Measurements from ENCODE around the gene PPP4R1.
"Not testable (repeated sequence)": the region's sequence is repeated elsewhere in the genome, so short reads cannot be mapped to it uniquely, and the experiment has no call there.

Gene PPP4R1, protein sequence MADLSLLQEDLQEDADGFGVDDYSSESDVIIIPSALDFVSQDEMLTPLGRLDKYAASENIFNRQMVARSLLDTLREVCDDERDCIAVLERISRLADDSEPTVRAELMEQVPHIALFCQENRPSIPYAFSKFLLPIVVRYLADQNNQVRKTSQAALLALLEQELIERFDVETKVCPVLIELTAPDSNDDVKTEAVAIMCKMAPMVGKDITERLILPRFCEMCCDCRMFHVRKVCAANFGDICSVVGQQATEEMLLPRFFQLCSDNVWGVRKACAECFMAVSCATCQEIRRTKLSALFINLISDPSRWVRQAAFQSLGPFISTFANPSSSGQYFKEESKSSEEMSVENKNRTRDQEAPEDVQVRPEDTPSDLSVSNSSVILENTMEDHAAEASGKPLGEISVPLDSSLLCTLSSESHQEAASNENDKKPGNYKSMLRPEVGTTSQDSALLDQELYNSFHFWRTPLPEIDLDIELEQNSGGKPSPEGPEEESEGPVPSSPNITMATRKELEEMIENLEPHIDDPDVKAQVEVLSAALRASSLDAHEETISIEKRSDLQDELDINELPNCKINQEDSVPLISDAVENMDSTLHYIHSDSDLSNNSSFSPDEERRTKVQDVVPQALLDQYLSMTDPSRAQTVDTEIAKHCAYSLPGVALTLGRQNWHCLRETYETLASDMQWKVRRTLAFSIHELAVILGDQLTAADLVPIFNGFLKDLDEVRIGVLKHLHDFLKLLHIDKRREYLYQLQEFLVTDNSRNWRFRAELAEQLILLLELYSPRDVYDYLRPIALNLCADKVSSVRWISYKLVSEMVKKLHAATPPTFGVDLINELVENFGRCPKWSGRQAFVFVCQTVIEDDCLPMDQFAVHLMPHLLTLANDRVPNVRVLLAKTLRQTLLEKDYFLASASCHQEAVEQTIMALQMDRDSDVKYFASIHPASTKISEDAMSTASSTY

DNA sequence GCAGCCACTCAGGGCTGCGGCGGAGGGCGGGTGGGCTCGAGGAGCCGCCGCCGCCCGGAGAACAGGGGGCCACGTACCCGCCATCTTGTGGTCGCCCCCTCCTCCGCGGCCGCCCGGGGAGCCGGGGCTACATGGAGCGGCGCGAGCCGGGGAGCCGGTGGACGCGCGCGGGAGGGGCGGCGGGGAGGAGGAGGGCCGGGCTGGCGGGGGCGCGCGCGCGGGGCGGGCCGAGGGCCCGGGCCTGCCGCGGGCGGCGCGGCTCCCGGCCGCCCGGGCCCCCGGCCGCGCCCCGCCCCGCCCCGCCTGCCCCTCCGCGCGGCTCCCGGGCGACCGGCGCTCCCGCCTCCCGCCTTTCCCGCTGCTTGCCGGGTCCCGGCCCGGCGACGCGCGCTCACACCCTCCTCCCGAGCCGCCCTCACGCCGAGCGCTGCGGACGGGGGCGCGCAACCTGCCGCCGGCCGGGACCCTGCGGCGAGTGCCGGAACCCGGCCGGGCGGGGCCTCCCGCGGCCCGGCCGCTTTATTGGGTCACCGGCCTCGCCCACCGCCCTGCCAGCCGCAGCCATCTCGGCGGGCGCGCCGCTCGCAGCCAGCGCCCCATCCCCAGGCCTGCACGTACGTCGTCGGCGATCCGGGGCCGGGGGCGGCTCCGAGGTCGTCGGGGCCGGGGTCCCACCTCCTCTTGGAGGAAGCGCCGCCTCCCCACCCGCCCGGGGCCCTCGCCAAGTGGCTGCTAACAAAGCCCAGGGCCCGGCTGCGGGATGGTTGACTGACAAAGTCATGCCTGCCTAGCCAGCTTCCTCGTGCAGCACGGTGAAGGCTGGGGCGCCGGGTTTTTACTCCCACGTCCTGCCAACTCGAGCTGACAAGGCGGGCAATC is at the start of gene PPP4R1:
Gene PPP4R1 (minus strand): TSS at position 159 of the 879 bp plus-strand sequence. CDS start 75 bp downstream, at position 84.
- peak; percentile 94 for DNase-seq

DNA sequence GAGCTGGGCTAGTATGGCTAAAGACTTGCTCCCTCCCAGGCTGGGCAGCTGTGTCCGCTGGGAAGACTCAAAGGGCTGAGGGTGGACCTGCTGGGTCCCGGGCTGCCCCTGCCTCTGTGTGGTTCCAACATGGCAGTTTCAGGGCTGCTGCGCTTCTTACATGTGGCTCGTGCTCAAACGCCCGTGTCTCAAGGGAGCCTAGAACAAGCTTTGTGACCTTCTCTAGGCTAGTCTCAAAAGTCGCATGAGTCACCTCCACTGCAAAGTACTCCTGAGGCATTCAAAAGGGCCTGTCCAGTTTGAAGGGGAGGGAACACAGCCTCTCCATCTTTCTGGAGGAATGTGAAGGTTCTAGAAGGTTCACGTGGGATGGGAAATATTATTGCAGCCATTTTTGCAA is 49.0 kb upstream of the PPP4R1 start:
- no peak for DNase-seq

DNA sequence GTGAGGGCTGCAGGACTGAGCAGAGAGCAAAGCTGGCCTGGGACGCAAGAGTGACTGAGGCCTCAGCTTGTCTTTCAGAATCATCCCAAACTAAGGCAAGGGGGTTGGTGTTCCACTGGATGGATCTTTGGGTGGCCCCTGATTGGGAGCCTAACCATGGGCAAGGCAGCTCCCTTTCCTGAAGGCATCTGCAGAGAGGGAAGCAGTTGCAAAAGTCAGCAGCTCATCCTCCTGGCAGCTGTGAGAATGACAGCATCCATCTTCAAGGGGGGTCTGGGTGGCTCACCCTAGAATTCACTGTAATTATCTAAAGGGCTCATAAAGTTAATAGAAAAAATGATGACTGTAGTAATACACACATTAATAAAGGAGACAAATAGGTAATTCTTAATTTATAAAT is 47.2 kb upstream of the PPP4R1 start:
- DNase-seq = no peak

- no peak for DNase-seq
These were observed 45.4 kb upstream of the PPP4R1 start for GRCh38 chr18:9659499-9660375.

- DNase-seq = no peak
These were observed 43.8 kb upstream of the PPP4R1 start for GRCh38 chr18:9658087-9658641.

DNA sequence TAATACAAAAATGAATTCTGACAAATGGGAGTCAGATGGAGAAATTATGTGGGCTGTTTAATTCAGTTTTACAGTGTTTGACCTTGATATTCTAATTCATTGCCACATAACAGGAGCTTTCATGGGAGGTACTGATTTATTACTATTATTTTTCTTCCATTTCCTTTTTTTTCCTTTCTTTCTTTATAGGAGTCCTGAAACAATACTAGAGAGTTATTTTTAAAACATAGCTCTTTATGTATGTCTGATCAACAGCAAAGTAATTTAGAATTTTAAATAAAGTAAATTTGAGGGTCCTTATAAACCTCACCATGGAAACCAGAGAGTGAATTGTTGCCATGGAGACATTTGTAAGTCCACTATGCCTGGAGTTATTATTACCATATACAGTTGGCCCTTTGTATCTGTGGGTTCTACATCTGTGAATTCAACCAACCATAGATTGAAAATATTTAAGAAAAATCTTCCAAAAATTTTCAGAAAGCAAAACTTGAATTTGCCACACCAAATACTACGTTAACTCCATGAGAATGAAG is 40.9 kb upstream of the PPP4R1 start:
- DNase-seq = no peak

- peak; percentile 89 for DNase-seq
These were observed 39.0 kb upstream of the PPP4R1 start for GRCh38 chr18:9653390-9653789.

GRCh38 chr18:9649164-9649540 is 34.8 kb upstream of the PPP4R1 start:
- DNase-seq = no peak

GRCh38 chr18:9648431-9649163 is 34.2 kb upstream of the PPP4R1 start:
- no peak for DNase-seq

DNA sequence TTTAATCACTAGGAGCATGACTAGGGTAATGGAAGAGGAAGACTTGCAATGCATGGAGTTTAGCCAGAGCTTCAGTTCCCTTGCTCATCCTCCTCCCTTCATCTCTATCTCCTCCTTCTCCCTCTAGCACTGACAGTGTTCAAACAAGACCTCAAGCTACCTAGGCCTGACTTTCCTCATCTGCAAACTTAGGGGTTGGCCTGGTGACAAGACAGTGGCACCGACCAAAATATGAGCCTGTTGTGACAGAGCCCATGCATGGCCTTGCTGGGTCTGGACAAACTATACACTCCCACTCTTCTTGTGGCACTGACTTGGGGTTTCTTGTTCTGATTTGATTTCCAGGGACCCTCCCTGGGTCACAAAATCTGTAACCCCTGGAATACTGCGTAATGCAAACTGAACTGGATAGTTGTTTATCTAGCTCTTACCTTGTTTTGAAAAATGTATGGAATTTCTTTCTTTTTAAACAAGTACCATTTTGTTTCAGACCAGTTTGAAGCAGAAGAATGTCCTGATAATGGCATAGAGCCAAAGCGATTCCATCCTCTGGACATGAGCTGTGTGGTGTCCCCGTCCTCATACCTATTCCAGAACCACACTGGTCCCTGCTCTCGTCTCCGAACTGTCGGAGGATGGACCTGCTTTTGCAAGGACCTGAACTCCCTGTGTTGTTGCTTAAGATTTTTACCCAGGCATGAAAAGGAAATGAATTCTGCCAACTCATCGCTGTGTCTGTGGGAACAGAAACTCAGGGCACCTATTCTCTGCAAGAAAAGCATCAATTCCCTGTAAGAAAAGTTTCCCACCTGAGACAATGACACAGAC is 33.4 kb upstream of the PPP4R1 start:
- DNase-seq = no peak

- DNase-seq = no peak
These were observed 29.2 kb upstream of the PPP4R1 start for GRCh38 chr18:9643549-9643948.

DNA sequence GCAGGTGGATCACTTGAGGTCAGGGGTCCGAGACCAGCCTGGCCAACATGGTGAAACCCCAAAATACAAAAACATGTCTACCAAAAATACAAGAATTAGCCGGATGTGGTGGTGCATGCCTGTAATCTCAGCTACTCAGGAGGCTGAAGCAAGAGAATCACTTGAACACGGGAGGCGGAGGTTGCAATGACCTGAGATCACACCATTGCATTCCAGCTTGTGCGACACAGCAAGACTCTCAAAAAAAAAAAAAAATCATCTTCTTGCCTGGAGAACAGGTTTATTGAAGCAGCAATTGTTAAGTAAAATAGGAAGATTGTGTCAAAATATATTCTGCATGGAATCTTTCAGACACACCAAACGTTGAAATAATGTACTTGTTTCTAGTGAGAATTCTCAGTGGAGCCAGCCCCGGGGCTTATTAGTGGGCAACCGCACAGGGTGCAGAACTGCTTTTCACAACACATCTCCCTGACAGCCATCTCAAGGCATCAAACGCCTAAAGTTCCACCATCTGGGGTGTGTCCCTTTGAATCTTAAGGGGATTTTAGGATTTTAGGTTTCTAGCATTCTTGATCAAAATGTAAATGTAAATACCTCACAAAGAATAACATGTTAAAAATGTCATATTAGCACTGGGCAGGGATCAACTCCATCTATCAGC is 28.6 kb upstream of the PPP4R1 start:
- DNase-seq = no peak

GRCh38 chr18:9641081-9641480 is 26.7 kb upstream of the PPP4R1 start:
- not testable (repeated sequence) for DNase-seq

GRCh38 chr18:9638886-9639285 is 24.5 kb upstream of the PPP4R1 start:
- peak; percentile 97 for DNase-seq

DNA sequence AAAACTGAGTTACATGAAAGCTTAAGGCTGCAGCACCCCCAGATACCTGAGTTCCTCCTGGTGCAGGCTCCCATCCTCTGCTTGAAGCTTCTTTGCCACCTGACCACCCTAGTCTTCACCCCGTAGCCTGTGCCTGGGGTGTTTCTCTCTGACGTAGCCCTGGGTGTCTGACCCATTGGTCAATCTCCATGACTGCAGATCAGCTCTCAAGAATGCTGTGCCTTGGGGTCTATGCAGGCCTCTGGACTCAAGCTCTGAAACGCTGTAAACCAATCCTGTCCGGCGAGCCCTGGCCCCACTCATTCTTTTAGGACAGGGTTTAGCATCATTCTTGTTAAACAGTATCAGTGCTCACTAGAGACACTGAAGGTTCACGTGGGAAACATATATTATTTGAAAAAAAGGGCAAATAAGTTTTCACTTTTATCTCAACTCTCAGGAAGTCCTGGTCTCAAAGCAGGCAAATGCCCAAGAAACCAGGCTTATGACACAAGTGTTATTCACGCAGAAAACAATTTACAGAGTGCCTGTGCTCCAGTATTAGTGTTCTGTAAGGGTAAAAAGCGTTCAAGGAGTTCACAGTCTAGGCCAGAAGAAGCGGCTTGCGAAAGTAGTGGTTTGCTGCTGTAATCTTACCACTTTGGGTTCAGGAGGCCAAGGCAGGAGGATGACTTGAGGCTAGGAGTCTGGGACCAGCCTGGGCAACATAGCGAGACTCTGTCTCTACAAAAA is 22.8 kb upstream of the PPP4R1 start:
- DNase-seq = no peak

DNA sequence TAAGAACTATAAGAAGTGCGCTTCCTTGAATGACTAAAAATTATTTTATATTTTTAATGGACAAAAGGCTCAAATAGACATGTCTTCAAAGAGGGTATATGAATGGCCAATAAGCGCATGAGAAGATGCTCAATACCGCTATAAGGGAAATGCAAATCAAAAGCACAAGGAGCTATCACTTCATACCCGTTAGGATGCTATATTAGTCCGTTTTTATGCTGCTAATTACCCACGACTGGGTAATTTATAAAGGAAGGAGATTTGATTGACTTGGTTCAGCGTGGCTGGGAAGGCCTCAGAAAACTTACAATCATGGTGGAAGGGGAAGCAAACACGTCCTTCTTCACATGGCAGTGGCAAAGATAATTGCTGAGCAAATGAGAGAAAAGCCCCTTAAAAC is 20.5 kb upstream of the PPP4R1 start:
- DNase-seq = no peak

GRCh38 chr18:9631814-9632496 is 17.6 kb upstream of the PPP4R1 start:
- DNase-seq = no peak

DNA sequence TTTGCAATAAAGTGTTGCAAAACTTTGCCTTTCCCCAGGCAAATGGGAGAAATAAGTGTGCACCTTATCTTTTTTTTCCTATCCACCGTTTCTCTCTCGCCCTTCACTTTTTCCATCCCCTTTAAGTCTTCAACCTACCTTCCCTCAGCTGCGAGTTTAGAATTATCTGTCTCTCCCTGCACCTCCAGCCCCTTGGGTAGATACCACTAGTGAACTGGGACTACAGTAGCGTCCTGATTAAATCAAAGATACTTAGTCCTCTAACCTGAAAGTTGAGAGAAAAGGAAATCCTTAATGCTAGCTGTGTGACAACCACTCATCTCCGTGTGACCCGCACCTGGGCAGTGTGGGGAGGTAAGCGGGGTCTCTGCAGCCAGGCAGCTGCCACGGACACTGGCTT is 16.1 kb upstream of the PPP4R1 start:
- DNase-seq = no peak
